BE2C (cell line): ENCODE measurements around the gene PFDN1.

ENCODE experiments used
- DNase-seq: peaks from one replicate; pipeline ENCODE4 v3.0.0-alpha.2; 2020
- H3K27me3 ChIP-seq: fragments of 250-450 bp; sonication (Bioruptor Pico); 2 replicates; pipeline ENCODE4 v1.5.1; 2020; ENCODE audit warnings: mild to moderate bottlenecking
- H3K36me3 ChIP-seq: fragments of 250-450 bp; sonication (Bioruptor Pico); 2 replicates; pipeline ENCODE4 v1.5.1; 2020; ENCODE audit warnings: mild to moderate bottlenecking
- H3K4me1 ChIP-seq: fragments of 250-450 bp; sonication (Bioruptor Pico); 2 replicates; pipeline ENCODE4 v1.5.1; 2020
- H3K4me3 ChIP-seq: 2 replicates; pipeline ENCODE4 v1.5.1; 2011; ENCODE audit warnings: low read depth, low read length
- H3K9me3 ChIP-seq: fragments of 250-450 bp; sonication (Bioruptor Pico); 2 replicates; pipeline ENCODE4 v1.5.1; 2020
- CTCF ChIP-seq: IDR thresholded peaks from 2 replicates; pipeline ENCODE4 v1.5.1; 2012; ENCODE audit warnings: mild to moderate bottlenecking, low read depth, low read length

PFDN1 gene

GRCh38 chr5:140213370-140213983 lies 89.4 kb downstream of the PFDN1 start:
- Histone ChIP-seq H3K4me1 (no peaks in the 10 kb centered on the region), H3K9me3 (no peaks in the 10 kb centered on the region), H3K36me3 (no peaks in the 10 kb centered on the region), H3K27me3 (no peaks in the 10 kb centered on the region), H3K4me3 (no peak overlapping the region)
- no peak for DNase-seq
- TF ChIP-seq CTCF, result no peak

- H3K36me3 ChIP-seq, result no peaks in the 10 kb centered on the region
- H3K4me1 ChIP-seq, result no peaks in the 10 kb centered on the region
- DNase-seq, result no peak
- no peak for TF ChIP-seq CTCF
- no peaks in the 10 kb centered on the region for H3K9me3 ChIP-seq
- H3K4me3 ChIP-seq, result no peak overlapping the region
- no peaks in the 10 kb centered on the region for H3K27me3 ChIP-seq
These were observed 94.8 kb downstream of the PFDN1 start for GRCh38 chr5:140208065-140208464.

GRCh38 chr5:140207250-140207964 lies 95.5 kb downstream of the PFDN1 start:
- no peak for DNase-seq
- no peaks in the 10 kb centered on the region for H3K36me3 ChIP-seq
- no peaks in the 10 kb centered on the region for H3K4me1 ChIP-seq
- no peaks in the 10 kb centered on the region for H3K9me3 ChIP-seq
- no peaks in the 10 kb centered on the region for H3K27me3 ChIP-seq
- TF ChIP-seq CTCF, result no peak
- no peak overlapping the region for H3K4me3 ChIP-seq

- Histone ChIP-seq H3K4me1 (no peaks in the 10 kb centered on the region), H3K9me3 (no peaks in the 10 kb centered on the region), H3K4me3 (no peak overlapping the region), H3K36me3 (no peaks in the 10 kb centered on the region), H3K27me3 (no peaks in the 10 kb centered on the region)
- TF ChIP-seq CTCF, result 0 out of 2 replicates have a peak, but pooled peaks have one; percentile 9
- no peak for DNase-seq
These were observed 96.9 kb downstream of the PFDN1 start for GRCh38 chr5:140205952-140206351.

GRCh38 chr5:140205216-140205615 lies 97.7 kb downstream of the PFDN1 start:
- H3K4me1 ChIP-seq, result no peaks in the 10 kb centered on the region
- no peaks in the 10 kb centered on the region for H3K9me3 ChIP-seq
- no peak overlapping the region for H3K4me3 ChIP-seq
- no peak for DNase-seq
- no peaks in the 10 kb centered on the region for H3K27me3 ChIP-seq
- H3K36me3 ChIP-seq, result no peaks in the 10 kb centered on the region
- TF ChIP-seq CTCF, result no peak

- Histone ChIP-seq H3K4me1 (no peaks in the 10 kb centered on the region), H3K36me3 (no peaks in the 10 kb centered on the region), H3K27me3 (no peaks in the 10 kb centered on the region), H3K9me3 (no peaks in the 10 kb centered on the region), H3K4me3 (no peak overlapping the region)
- no peak for DNase-seq
- no peak for TF ChIP-seq CTCF
These were observed 100.3 kb downstream of the PFDN1 start for GRCh38 chr5:140202610-140203009.
